ENCODE results near the gene PDHB.

GRCh38 chr3:58422756-58423325 is 10.8 kb downstream of the PDHB start:
- TF ChIP-seq CTCF (IDR thresholded peaks at IDR 0.05; ENCODE audit: low read length) (no peak; the same call in 1 of the 2 replicates), EZH2 (IDR thresholded peaks at IDR 0.05; ENCODE audit: borderline replicate concordance, low read length) (no peak)

All from OCI-LY1 (cell line).